Astrocyte (in vitro differentiated cells and primary cell): ENCODE results near the gene CADPS. TPM values are rescaled to one million over a fixed set of nuclear protein-coding genes. Genes with fewer than 3 reads are reported as not detected.

Source experiments
- DNase-seq: peaks from one replicate; pipeline ENCODE4 v3.0.0-alpha.2; 2010; ENCODE audit warnings: low read depth
- FAIRE-seq: peaks from 2 replicates; lab custom pipeline; 2011; peaks lifted over from hg19 to GRCh38; lab: Jason Lieb, UNC
- H2AFZ ChIP-seq: 2 replicates; pipeline ENCODE4 v1.6.0; 2012; ENCODE audit warnings: low read depth, low read length, inconsistent platforms
- H3K27ac ChIP-seq: 2 replicates; pipeline ENCODE4 v1.5.1; 2011; ENCODE audit warnings: low read depth, low read length, inconsistent platforms
- H3K27me3 ChIP-seq: 2 replicates; pipeline ENCODE4 v1.6.0; 2011; ENCODE audit warnings: low read length, inconsistent platforms; ENCODE audit not compliant: insufficient read depth
- H3K36me3 ChIP-seq: 2 replicates; pipeline ENCODE4 v1.5.1; 2011; ENCODE audit warnings: low read length, inconsistent platforms; ENCODE audit not compliant: insufficient read depth
- H3K4me1 ChIP-seq: 2 replicates; pipeline ENCODE4 v1.5.1; 2011; ENCODE audit warnings: low read length, inconsistent platforms; ENCODE audit not compliant: insufficient read depth
- H3K4me2 ChIP-seq: 2 replicates; pipeline ENCODE4 v1.6.0; 2012; ENCODE audit warnings: low read length, inconsistent platforms
- H3K4me3 ChIP-seq: 2 replicates; pipeline ENCODE4 v1.5.1; 2011; ENCODE audit warnings: low read depth, mild to moderate bottlenecking, low read length, inconsistent platforms; ENCODE audit not compliant: insufficient read depth
- H3K79me2 ChIP-seq: 2 replicates; pipeline ENCODE4 v1.6.0; 2012; ENCODE audit warnings: mild to moderate bottlenecking, low read length, inconsistent platforms; ENCODE audit not compliant: insufficient read depth
- H3K9ac ChIP-seq: 2 replicates; pipeline ENCODE4 v1.6.0; 2012; ENCODE audit warnings: mild to moderate bottlenecking, low read length, inconsistent platforms
- H3K9me3 ChIP-seq: 2 replicates; pipeline ENCODE4 v1.5.1; 2012; ENCODE audit warnings: low read depth, mild to moderate bottlenecking, low read length, inconsistent platforms; ENCODE audit not compliant: insufficient read depth
- H4K20me1 ChIP-seq: 2 replicates; pipeline ENCODE4 v1.6.0; 2012; ENCODE audit warnings: low read length, inconsistent platforms; ENCODE audit not compliant: insufficient read depth
- H3K27ac Mint-ChIP-seq: one replicate; pipeline ENCODE4 v1.8.0; 2021; ENCODE audit warnings: mild to moderate bottlenecking, mixed read lengths; ENCODE audit not compliant: unreplicated experiment
- H3K27me3 Mint-ChIP-seq: one replicate; pipeline ENCODE4 v1.8.0; 2021; ENCODE audit warnings: low read depth, mixed read lengths; ENCODE audit not compliant: unreplicated experiment
- H3K36me3 Mint-ChIP-seq: one replicate; pipeline ENCODE4 v1.8.0; 2021; ENCODE audit warnings: low read depth, mixed read lengths; ENCODE audit not compliant: unreplicated experiment
- H3K4me1 Mint-ChIP-seq: one replicate; pipeline ENCODE4 v1.8.0; 2021; ENCODE audit warnings: low read depth, mixed read lengths; ENCODE audit not compliant: unreplicated experiment
- H3K4me3 Mint-ChIP-seq: one replicate; pipeline ENCODE4 v1.8.0; 2021; ENCODE audit warnings: mild to moderate bottlenecking, moderate library complexity, mixed read lengths; ENCODE audit not compliant: unreplicated experiment
- H3K9me3 Mint-ChIP-seq: one replicate; pipeline ENCODE4 v1.8.0; 2021; ENCODE audit warnings: mild to moderate bottlenecking, mixed read lengths; ENCODE audit not compliant: unreplicated experiment
- CTCF ChIP-seq: IDR thresholded peaks from 2 replicates; pipeline ENCODE4 v1.5.1; 2011; ENCODE audit warnings: low read depth, mild to moderate bottlenecking, inconsistent platforms, low read length, moderate library complexity; ENCODE audit not compliant: insufficient read depth
- EZH2 ChIP-seq: IDR thresholded peaks from 2 replicates; pipeline ENCODE4 v1.6.1; 2012; ENCODE audit warnings: mild to moderate bottlenecking, low read length, inconsistent platforms; ENCODE audit not compliant: insufficient read depth
- total RNA-seq: library from RNA; stranded (reverse); gene quantifications from 2 replicates; pipeline ENCODE4 v1.2.1, GENCODE V29; 2021

Gene CADPS
- total RNA-seq, 1 donor from 2014 or later, result 5.4 TPM

- Histone ChIP-seq H4K20me1 (peaks cover 3% of the 10 kb centered on the region), H3K4me2 (no peak overlapping the region), H3K9me3 (no peaks in the 10 kb centered on the region), H3K4me3 (no peak overlapping the region), H3K27me3 (peaks cover 91% of the 10 kb centered on the region), H2AFZ (no peak overlapping the region), H3K9ac (no peak overlapping the region), H3K4me1 (peaks cover 6% of the 10 kb centered on the region), H3K79me2 (no peaks in the 10 kb centered on the region), H3K27ac (no peak overlapping the region), H3K36me3 (no peaks in the 10 kb centered on the region)
- H3K27me3 Mint-ChIP-seq, result peaks cover 86% of the 10 kb centered on the region
- no peak for TF ChIP-seq EZH2
- TF ChIP-seq CTCF, result no peak
- no peak overlapping the region for H3K27ac Mint-ChIP-seq
- peaks cover 11% of the 10 kb centered on the region for H3K9me3 Mint-ChIP-seq
- no peak overlapping the region for H3K4me3 Mint-ChIP-seq
- H3K4me1 Mint-ChIP-seq, result peaks cover 4% of the 10 kb centered on the region
- FAIRE-seq (no peak), DNase-seq (no peak)
- H3K36me3 Mint-ChIP-seq, result no peaks in the 10 kb centered on the region
These were observed 499.4 kb downstream of the CADPS start for GRCh38 chr3:62375655-62376453.

GRCh38 chr3:62374341-62375218, 500.6 kb downstream of the CADPS start:
- Histone ChIP-seq H2AFZ (peak overlapping the region; percentile 41), H3K9ac (no peak overlapping the region), H3K27ac (no peak overlapping the region), H3K4me1 (peaks cover 6% of the 10 kb centered on the region), H3K79me2 (no peaks in the 10 kb centered on the region), H3K4me2 (peak overlapping the region; percentile 90), H3K36me3 (no peaks in the 10 kb centered on the region), H4K20me1 (peaks cover 7% of the 10 kb centered on the region), H3K4me3 (peak overlapping the region; percentile 52), H3K9me3 (peaks cover 3% of the 10 kb centered on the region), H3K27me3 (peaks cover 92% of the 10 kb centered on the region)
- Mint-ChIP-seq H3K4me3 (peak overlapping the region; percentile 40), H3K9me3 (peaks cover 22% of the 10 kb centered on the region), H3K27ac (peak overlapping the region; percentile 47), H3K4me1 (peaks cover 5% of the 10 kb centered on the region), H3K27me3 (peaks cover 86% of the 10 kb centered on the region), H3K36me3 (peaks cover 1% of the 10 kb centered on the region)
- FAIRE-seq, result no peak
- TF ChIP-seq CTCF (no peak), EZH2 (peak; percentile 8)
- DNase-seq, result peak; percentile 10
